Adipocyte (in vitro differentiated cells): ENCODE results near the gene PIEZO1.

Source experiments
- DNase-seq: peaks from one replicate; pipeline ENCODE4 v3.0.0-alpha.2; 2015; ENCODE audit warnings: low read depth
- H3K27me3 ChIP-seq: replicated peaks from 2 replicates; pipeline ENCODE4 v1.7.0; 2013; ENCODE audit warnings: mild to moderate bottlenecking, low read length, moderate library complexity; ENCODE audit not compliant: control insufficient read depth, insufficient read depth
- H3K36me3 ChIP-seq: 2 replicates; pipeline ENCODE4 v1.7.0; 2013; ENCODE audit warnings: low read length, mild to moderate bottlenecking, moderate library complexity; ENCODE audit not compliant: control insufficient read depth, insufficient read depth, severe bottlenecking
- H3K4me1 ChIP-seq: 2 replicates; pipeline ENCODE4 v1.7.0; 2013; ENCODE audit warnings: mild to moderate bottlenecking, low read length, moderate library complexity; ENCODE audit not compliant: control insufficient read depth, insufficient read depth
- H3K4me3 ChIP-seq: 2 replicates; pipeline ENCODE4 v1.7.0; 2013; ENCODE audit warnings: mild to moderate bottlenecking, low read length, moderate library complexity
- H3K9ac ChIP-seq: 2 replicates; pipeline ENCODE4 v1.7.0; 2013; ENCODE audit warnings: mild to moderate bottlenecking, low read length, moderate library complexity
- H3K9me3 ChIP-seq: 2 replicates; pipeline ENCODE4 v1.7.0; 2013; ENCODE audit warnings: mild to moderate bottlenecking, low read length, moderate library complexity; ENCODE audit not compliant: control insufficient read depth

PIEZO1 gene

DNA sequence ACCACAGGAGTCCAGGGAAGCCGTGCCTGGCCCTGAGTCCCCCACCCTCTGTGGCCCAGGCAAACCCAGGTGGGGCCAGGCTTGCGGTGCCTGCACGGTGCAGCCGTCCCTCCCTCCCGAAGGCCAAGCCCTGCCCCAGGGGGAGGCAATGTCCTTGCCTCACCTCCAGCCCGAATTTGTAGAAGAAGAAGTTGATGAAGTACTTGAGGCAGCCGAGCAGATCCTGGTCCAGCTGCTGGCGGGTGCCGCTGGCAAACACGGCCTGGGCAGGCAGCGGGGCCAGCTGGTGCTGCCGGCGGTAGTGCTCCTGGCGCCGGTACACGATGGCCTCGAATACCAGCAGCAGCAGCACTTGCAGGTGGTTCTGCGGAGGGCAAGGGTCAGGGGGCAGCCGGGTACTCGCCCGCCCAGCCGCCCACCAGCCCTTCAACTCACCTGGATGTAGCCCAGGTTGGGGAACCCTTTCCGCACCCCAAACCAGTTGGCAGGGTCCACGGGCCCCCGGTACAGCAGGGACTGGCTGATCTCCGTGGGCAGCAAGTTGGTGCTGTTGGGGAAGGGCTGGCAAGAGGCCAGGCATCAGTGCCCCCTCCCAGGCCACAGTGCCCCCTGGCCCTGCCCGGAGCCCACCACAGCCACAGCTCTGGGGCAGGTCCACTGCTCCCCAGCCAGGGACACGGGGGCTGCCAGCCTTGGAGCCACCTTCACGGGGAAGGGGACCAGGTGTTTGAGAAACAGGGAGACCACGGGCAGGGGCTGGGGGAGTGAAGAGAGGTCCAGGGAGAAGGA is 52.7 kb downstream of the PIEZO1 start:
- Histone ChIP-seq H3K9ac (no peak overlapping the region), H3K9me3 (no peaks in the 10 kb centered on the region), H3K4me3 (no peak overlapping the region), H3K27me3 (no peaks in the 10 kb centered on the region), H3K36me3 (peaks cover 77% of the 10 kb centered on the region), H3K4me1 (no peaks in the 10 kb centered on the region)
- no peak for DNase-seq

DNA sequence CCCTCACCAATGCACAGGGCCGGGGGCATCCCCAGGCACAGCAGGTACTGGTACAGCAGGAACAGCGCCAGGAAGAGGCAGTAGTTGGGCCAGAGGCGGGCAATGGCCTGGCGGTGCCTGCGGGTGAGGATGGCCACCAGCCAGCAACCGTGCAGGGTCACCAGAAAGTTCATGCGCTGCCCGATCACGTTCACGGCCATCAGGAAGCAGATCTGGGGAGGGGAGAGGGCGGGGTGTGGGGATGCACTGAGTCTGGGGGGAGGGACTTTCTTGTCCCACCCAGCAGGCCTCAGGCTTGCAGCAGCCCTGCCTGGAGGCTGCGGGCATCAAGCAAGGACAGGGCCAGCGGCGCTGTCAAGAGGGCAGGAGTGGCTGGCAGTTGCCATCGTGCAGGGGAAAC is 53.3 kb downstream of the PIEZO1 start:
- Histone ChIP-seq H3K36me3 (peaks cover 79% of the 10 kb centered on the region), H3K27me3 (no peaks in the 10 kb centered on the region), H3K4me3 (no peak overlapping the region), H3K4me1 (no peaks in the 10 kb centered on the region), H3K9ac (no peak overlapping the region), H3K9me3 (no peaks in the 10 kb centered on the region)
- no peak for DNase-seq

DNA sequence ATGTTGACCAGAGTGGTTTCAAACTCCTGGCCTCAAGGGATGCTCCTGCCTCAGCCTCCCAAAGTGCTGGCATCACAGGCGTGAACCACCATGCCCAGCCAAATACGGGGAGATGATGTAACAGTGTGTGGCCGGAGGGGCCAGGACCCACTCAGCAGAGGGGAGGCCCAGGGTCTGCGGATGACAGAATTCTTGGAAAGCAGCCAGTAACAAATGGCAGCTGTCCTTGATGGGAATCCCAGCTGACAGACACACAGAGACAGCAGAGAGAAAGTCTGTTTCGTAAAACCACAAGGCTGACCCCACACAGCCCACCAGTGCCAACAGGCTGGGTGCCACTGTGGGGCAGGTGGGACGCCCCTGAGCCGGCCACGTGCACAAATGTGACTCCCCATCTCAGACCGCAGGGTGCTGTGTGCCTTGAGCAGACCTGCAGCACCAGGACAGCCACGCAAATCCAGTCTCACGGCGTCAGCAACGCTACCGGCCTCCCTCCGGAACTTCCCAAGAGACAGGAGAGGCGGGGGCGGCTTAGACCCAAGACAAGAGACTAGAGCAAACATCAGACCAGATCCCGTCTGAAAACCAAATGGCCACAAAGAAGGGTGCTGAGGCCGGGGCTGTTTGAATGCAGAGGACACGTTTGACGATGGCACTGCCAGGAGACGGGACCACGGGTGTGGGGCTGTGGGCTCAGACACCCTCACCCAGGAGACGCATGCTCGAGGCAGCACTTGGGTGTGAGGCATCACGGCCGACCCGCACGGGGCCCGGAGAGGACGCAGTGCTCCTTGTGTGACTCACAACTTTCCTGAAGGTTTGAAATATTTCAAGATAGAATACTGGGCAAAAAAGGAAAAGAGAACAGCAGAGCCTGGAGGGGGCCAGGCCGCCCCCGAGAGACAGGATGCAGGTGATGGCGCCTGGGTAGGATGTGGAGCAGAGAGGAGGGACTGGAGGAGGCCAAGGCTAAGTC is 54.1 kb downstream of the PIEZO1 start:
- no peaks in the 10 kb centered on the region for H3K4me1 ChIP-seq
- DNase-seq: no peak
- H3K27me3 ChIP-seq: no peaks in the 10 kb centered on the region
- no peak overlapping the region for H3K4me3 ChIP-seq
- H3K9me3 ChIP-seq: no peaks in the 10 kb centered on the region
- no peak overlapping the region for H3K9ac ChIP-seq
- H3K36me3 ChIP-seq: peaks cover 81% of the 10 kb centered on the region

DNA sequence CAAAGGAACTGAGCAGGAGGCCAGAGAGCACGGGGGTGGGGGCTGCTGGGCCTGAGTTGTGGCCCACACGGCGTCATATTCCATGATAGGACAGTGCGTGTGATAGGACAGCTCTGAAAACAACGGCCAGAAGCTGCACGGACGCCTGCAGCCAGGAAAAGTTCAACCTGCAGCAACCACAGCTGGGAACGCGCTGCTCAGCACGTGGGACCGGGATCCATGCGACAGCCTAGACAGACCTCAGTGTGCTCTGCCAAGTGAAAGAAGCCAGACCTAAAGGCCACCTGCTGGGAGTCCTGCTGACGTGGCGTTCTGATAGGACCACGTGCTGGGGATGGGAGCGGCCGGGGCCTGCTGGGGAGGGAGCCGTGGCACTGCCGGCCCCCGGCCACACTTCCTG is 57.1 kb downstream of the PIEZO1 start:
- Histone ChIP-seq H3K4me3 (no peak overlapping the region), H3K4me1 (no peaks in the 10 kb centered on the region), H3K36me3 (peaks cover 81% of the 10 kb centered on the region), H3K27me3 (no peaks in the 10 kb centered on the region), H3K9me3 (no peaks in the 10 kb centered on the region), H3K9ac (no peak overlapping the region)
- DNase-seq: no peak

DNA sequence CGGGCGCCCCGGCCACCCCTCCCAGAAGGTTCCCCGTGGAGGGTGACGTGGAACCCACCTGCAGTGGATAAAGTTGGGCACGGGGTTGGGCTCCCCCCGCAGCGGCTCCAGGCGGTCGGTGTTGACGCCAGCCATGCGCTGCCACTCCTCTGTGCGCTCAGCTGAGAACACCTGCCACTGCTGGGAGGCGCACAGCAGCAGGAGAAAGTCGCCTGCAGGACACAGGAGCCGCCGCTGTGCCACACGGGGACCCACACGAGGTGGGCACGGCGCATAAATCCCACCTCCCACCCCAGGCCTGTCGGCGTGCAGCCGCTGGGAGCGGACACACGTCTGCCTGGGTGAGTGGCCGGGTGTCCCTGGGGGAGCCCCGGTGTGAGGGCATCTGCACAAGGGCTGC is 58.0 kb downstream of the PIEZO1 start:
- H3K4me1 ChIP-seq: no peaks in the 10 kb centered on the region
- H3K9me3 ChIP-seq: no peaks in the 10 kb centered on the region
- H3K36me3 ChIP-seq: peaks cover 81% of the 10 kb centered on the region
- no peak overlapping the region for H3K4me3 ChIP-seq
- H3K9ac ChIP-seq: no peak overlapping the region
- no peaks in the 10 kb centered on the region for H3K27me3 ChIP-seq
- no peak for DNase-seq

DNA sequence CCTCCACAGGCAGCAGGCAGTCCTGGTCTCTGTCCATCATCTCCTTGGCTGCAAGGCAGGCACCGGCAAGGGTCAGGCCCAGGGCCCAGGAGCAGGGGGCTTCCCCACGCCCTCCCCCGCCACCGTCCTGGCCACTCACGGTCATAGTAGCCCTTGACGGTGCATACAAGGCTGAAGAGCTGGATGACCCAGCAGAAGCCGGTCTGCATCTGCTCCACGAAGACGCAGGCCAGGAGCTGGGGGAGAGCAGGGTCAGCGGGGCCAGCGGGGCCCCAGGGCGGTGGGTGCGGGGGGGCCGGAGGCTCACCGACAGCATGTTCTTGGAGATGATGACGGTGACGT is 58.6 kb downstream of the PIEZO1 start:
- Histone ChIP-seq H3K27me3 (no peaks in the 10 kb centered on the region), H3K36me3 (peaks cover 82% of the 10 kb centered on the region), H3K9me3 (no peaks in the 10 kb centered on the region), H3K4me3 (no peak overlapping the region), H3K9ac (no peak overlapping the region), H3K4me1 (no peaks in the 10 kb centered on the region)
- no peak for DNase-seq

DNA sequence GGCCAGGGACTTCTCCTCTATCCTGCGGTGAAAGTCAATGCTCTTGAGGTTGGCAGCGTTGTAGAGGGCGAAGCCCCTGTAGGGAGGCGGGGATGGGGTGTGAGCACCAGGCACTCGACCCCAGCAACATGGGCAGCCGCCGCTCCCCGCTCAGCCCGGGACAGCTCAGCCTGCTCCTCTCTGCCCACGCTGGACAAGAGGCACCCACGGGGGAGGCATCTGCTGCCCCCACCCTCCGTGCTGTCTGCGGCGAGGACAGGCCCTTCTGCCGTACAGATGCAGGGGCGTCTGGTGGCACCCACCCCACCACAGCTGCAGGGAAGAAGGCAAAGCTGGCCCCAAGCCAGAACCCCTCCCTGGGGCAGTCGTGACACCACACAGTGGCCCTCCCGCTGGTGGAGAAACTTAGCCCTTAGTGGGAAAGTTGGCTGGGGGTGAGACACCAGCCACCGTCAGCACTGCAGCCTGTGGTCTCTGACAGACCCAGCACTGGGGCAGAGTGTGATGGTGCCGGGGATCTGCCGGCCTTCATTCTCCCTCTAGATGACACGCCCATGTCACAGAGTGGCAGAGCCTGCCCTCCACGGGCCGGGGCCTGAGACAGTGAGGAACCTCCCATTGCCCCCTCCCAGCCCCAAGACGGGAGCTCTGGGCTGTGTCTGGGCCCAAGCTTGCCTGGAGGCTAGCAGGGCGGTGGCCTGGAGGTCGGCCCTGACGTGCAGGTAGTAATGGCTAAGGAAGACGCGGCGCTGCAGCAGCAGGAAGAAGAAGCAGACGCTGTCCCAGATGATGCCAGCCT is 59.2 kb downstream of the PIEZO1 start:
- Histone ChIP-seq H3K9ac (no peak overlapping the region), H3K36me3 (peaks cover 82% of the 10 kb centered on the region), H3K9me3 (no peaks in the 10 kb centered on the region), H3K27me3 (no peaks in the 10 kb centered on the region), H3K4me3 (no peak overlapping the region), H3K4me1 (no peaks in the 10 kb centered on the region)
- no peak for DNase-seq

DNA sequence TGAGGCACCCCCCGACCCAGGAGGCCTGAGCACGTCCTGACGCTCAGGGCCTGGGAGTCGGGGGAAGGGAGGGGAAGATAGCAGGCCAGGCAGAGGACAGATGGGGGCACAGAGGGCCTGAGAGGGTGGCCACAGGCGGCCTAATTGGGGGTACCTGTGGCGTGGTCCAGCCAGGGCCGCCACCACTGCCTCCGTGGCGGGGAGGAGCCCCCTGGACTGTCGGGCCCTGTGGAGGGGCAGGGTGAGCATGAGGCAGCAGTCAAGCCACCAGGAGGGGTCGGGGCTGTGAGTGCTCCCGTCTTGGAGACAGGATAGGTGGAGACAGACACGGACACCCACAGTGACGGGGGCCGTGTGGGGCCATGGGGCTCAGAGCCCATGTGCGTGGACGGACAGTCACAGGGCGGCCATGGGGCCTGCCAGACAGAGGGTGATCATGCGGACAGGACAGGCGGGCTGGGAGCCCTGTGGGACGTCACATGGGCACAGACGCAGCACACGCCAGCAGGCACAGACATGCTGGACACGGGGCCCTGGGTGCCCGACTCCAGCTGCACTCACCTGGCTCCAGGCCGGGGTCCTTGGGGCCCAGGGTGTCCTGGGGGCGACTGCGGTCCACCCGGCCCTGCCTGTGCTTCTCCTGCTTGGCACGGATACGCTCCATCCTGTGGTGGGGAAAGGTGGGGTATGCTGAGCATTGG is 60.0 kb downstream of the PIEZO1 start:
- peaks cover 82% of the 10 kb centered on the region for H3K36me3 ChIP-seq
- no peak for DNase-seq
- H3K27me3 ChIP-seq: no peaks in the 10 kb centered on the region

DNA sequence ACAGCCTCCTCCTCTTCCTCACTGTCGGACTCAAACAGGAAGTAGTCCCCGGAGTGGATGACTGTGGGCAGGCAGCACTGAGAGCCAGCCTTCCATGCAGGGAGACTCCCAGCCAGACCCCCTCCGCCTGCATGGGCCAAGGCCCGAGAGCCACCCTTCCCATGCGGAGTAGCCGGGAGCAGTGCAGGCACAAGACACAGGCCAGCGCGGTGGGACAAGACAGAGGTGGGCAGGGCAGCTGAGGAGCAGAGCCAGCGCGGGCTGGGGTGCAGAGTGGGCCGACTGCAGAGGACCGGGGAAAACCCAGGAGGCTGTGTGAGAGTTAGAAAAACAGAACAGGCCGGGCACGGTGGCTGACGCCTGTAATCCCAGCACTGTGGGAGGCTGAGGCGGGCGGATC is 61.1 kb downstream of the PIEZO1 start:
- peaks cover 89% of the 10 kb centered on the region for H3K36me3 ChIP-seq
- DNase-seq: no peak
- H3K4me3 ChIP-seq: no peak overlapping the region
- H3K4me1 ChIP-seq: no peaks in the 10 kb centered on the region
- no peaks in the 10 kb centered on the region for H3K9me3 ChIP-seq
- H3K9ac ChIP-seq: no peak overlapping the region
- H3K27me3 ChIP-seq: no peaks in the 10 kb centered on the region

More for the DNA sequence above, 60.0 kb downstream of the PIEZO1 start:
- H3K9me3 ChIP-seq: no peaks in the 10 kb centered on the region
- no peak overlapping the region for H3K9ac ChIP-seq
- no peak overlapping the region for H3K4me3 ChIP-seq
- H3K4me1 ChIP-seq: no peaks in the 10 kb centered on the region

DNA sequence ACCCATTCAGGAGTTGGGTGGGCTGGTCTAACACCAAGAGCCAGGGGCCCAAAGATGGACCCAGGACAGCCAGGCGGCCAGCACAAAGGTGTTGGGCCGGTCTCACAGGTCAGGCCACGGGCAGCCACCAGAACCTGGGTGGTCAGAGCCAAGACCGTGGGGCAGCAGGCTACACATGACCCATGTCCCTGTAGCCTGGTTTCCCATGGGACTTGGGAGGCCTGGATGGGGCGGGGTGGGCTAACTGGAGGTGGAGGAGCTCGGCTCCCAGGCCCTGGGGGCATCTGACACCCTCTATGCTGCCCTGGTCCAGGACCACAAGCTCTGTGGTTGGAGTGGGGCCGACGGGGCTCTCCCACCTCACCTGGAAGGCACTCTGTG is 61.5 kb downstream of the PIEZO1 start:
- Histone ChIP-seq H3K9me3 (no peaks in the 10 kb centered on the region), H3K4me1 (no peaks in the 10 kb centered on the region), H3K36me3 (peaks cover 94% of the 10 kb centered on the region), H3K27me3 (no peaks in the 10 kb centered on the region), H3K4me3 (no peak overlapping the region), H3K9ac (no peak overlapping the region)
- no peak for DNase-seq
